Mammary epithelial cell (primary cell): ENCODE data around the gene PLBD1.

Experiments used
- EZH2 ChIP-seq: IDR thresholded peaks from 2 replicates; pipeline ENCODE4 v1.6.1; 2012; ENCODE audit warnings: low read length, inconsistent platforms, borderline replicate concordance
- TF ChIP-seq, protein P1 (sequence below), 2 donors: IDR thresholded peaks in 1 of 2; conservative IDR thresholded peaks in 1 of 2; 2 replicates each; pipeline ENCODE4 v1.5.1; 2011 to 2012; ENCODE audit warnings: inconsistent platforms in 2 of 2, low read length in 2 of 2, mild to moderate bottlenecking in 2 of 2, control low read depth in 1 of 2, low read depth in 1 of 2; ENCODE audit not compliant: insufficient read depth in 1 of 2; ENCODE audit errors: extremely low read depth in 1 of 2

DNA sequence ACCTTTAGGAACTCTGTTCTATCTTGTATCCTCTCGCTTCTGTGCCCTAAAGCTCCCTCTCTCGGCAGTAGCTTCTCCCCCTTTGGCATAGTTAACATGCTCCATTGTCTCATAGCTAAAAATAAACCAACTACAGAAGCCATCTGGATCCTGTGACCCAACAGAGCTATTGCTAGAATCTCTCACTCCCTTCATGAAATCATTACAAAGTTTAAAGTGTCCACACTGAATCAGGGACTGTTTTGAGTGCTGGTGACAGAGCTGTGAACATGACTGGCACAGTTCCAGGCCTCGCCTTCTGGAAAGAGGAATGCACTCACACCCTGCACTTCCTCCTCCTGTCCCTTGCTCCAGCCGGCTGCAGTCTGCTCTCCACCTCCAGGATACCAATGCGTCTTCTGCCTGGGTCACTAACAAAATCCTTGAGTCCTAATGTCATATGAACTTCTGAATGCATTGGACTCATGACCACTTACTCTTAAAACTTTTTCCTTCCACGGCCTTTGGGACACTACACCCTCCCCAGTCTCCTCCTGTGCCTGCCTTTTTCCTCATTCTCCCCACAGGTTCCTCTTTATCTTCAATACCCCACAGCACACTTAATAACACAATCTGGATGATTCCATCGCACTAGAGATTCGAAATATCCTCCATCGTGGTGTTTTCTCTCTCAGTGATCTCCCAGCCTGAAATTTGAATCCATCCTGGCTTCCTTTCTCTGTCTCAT, 13.2 kb downstream of the PLBD1 start:
- TF ChIP-seq, protein P1, sequence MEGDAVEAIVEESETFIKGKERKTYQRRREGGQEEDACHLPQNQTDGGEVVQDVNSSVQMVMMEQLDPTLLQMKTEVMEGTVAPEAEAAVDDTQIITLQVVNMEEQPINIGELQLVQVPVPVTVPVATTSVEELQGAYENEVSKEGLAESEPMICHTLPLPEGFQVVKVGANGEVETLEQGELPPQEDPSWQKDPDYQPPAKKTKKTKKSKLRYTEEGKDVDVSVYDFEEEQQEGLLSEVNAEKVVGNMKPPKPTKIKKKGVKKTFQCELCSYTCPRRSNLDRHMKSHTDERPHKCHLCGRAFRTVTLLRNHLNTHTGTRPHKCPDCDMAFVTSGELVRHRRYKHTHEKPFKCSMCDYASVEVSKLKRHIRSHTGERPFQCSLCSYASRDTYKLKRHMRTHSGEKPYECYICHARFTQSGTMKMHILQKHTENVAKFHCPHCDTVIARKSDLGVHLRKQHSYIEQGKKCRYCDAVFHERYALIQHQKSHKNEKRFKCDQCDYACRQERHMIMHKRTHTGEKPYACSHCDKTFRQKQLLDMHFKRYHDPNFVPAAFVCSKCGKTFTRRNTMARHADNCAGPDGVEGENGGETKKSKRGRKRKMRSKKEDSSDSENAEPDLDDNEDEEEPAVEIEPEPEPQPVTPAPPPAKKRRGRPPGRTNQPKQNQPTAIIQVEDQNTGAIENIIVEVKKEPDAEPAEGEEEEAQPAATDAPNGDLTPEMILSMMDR (conservative IDR thresholded peaks at IDR 0.05 in 1 of 2, IDR thresholded peaks at IDR 0.05 in 1 of 2; ENCODE audit: extremely low read depth in 1 of 2, insufficient read depth in 1 of 2, low read depth in 1 of 2, low read length in 2 of 2), result peak in 1 of 2 donors; percentile 22
- TF ChIP-seq EZH2, result no peak
